HepG2 (cell line): ENCODE measurements around the gene NOTO. TPM values are rescaled to one million over a fixed set of nuclear protein-coding genes. Genes with fewer than 3 reads are reported as not detected.
A peak's percentile ranks its signal among the peaks of the same experiment; 100 is the strongest.

Experiments used
- ARNT ChIP-seq: fragments of 450-650 bp; IDR thresholded peaks from 2 replicates; pipeline ENCODE4 v1.6.1; 2017
- DNMT1 ChIP-seq: sonication (generic); formaldehyde crosslinking; IDR thresholded peaks from 2 replicates; pipeline ENCODE4 v1.5.1; 2020; ENCODE audit warnings: mild to moderate bottlenecking, missing genetic modification reagents
- GABPA ChIP-seq, 2 experiments: IDR thresholded peaks; 2 replicates each; pipeline ENCODE4 v1.6.1; 2011 to 2016; ENCODE audit warnings: low read depth in 2 of 2, low read length in 1 of 2, missing biosample characterization in 1 of 2, missing genetic modification characterization in 1 of 2
- KDM6A ChIP-seq: IDR thresholded peaks from 2 replicates; pipeline ENCODE4 v1.6.1; 2016; ENCODE audit warnings: low read depth
- KLF16 ChIP-seq, 2 experiments: sonication (generic) in 1 of 2; formaldehyde crosslinking in 1 of 2; IDR thresholded peaks; 2 replicates each; pipeline versions ENCODE4 v1.6.1 to v1.8.0; 2016 to 2023; ENCODE audit warnings: missing genetic modification reagents in 2 of 2, missing compliant biosample characterization in 1 of 2
- MTF2 ChIP-seq: sonication (generic); formaldehyde crosslinking; IDR thresholded peaks from 2 replicates; pipeline ENCODE4 v1.5.0; 2020; ENCODE audit warnings: missing genetic modification reagents, borderline replicate concordance
- PHF21A ChIP-seq: sonication (generic); formaldehyde crosslinking; IDR thresholded peaks from 2 replicates; pipeline ENCODE4 v1.5.0; 2020; ENCODE audit warnings: mild to moderate bottlenecking, missing genetic modification reagents
- SIN3B ChIP-seq: fragments of 150-350 bp; IDR thresholded peaks from 2 replicates; pipeline ENCODE4 v1.6.1; 2014; ENCODE audit warnings: low read length
- ZNF276 ChIP-seq: sonication (generic); formaldehyde crosslinking; IDR thresholded peaks from 2 replicates; pipeline ENCODE4 v1.4.0; 2020; ENCODE audit warnings: mild to moderate bottlenecking, low read depth, missing genetic modification reagents
- ZNF512 ChIP-seq: sonication (generic); formaldehyde crosslinking; IDR thresholded peaks from 2 replicates; pipeline ENCODE4 v1.4.0; 2020; ENCODE audit warnings: mild to moderate bottlenecking, missing genetic modification reagents
- ZNF574 ChIP-seq: sonication (generic); formaldehyde crosslinking; IDR thresholded peaks from 2 replicates; pipeline ENCODE4 v1.4.0; 2020; ENCODE audit warnings: missing genetic modification reagents
- ZNF614 ChIP-seq: IDR thresholded peaks from 2 replicates; pipeline ENCODE4 v1.6.1; 2018; ENCODE audit warnings: missing biosample characterization, missing genetic modification reagents, inconsistent platforms, borderline replicate concordance
- ZNF660 ChIP-seq: sonication (generic); formaldehyde crosslinking; IDR thresholded peaks from 2 replicates; pipeline ENCODE4 v1.5.1; 2020; ENCODE audit warnings: mild to moderate bottlenecking, low read depth, missing genetic modification reagents, borderline replicate concordance
- ZSCAN22 ChIP-seq: sonication (generic); formaldehyde crosslinking; IDR thresholded peaks from 2 replicates; pipeline ENCODE4 v1.4.0; 2020; ENCODE audit warnings: mild to moderate bottlenecking, missing genetic modification reagents
- polyA plus RNA-seq, 8 experiments: library from polyadenylated mRNA; depleted of rRNA in 3 of 8; stranded (reverse) in 7 of 8; unstranded in 1 of 8; fragments of >200 nt; fragmentation: Illumina TruSeq in 4 of 8; extraction: Trizol in 4 of 8; gene quantifications; 2 replicates each; pipeline versions ENCODE4 v1.2.1 to v1.2.3, GENCODE V29; 2011 to 2016; ENCODE audit warnings: low read depth in 4 of 8, missing spikeins in 1 of 8, mixed read lengths in 1 of 8; ENCODE audit not compliant: insufficient read depth in 1 of 8
- total RNA-seq, 5 experiments: library from RNA; depleted of rRNA; stranded (reverse); fragments of >200 nt; fragmentation: Illumina TruSeq; extraction: Trizol; gene quantifications; 2 replicates each; pipeline ENCODE4 v1.2.3, GENCODE V29; 2016; ENCODE audit warnings: low read depth in 1 of 5
- TF ChIP-seq, protein P1 (sequence below): sonication (generic); formaldehyde crosslinking; IDR thresholded peaks from 2 replicates; pipeline ENCODE4 v1.4.0; 2020; ENCODE audit warnings: mild to moderate bottlenecking, missing genetic modification reagents, borderline replicate concordance
- TF ChIP-seq, protein P2 (sequence below): IDR thresholded peaks from 2 replicates; pipeline ENCODE4 v1.6.1; 2016; ENCODE audit warnings: low read depth
- TF ChIP-seq, protein P3 (sequence below): sonication (generic); formaldehyde crosslinking; IDR thresholded peaks from 2 replicates; pipeline ENCODE4 v1.4.0; 2020; ENCODE audit warnings: missing genetic modification reagents

The NOTO gene
- total and polyA plus RNA-seq, 2 of the 13 experiments (the other 11 are each of a cell fraction or from before 2014, with no cell fraction given): not detected

GRCh38 chr2:73156539-73157124, 45.7 kb upstream of the NOTO start (continued):
- no peak for TF ChIP-seq GABPA (IDR thresholded peaks at IDR 0.05; ENCODE audit: low read depth, low read length)
- TF ChIP-seq GABPA (CRISPR knock-in tag; IDR thresholded peaks at IDR 0.05; ENCODE audit: low read depth): peak; percentile 28; the same call in 1 of the 2 replicates
- no peak for TF ChIP-seq ZNF276 (CRISPR knock-in tag)
- TF ChIP-seq, protein P1, sequence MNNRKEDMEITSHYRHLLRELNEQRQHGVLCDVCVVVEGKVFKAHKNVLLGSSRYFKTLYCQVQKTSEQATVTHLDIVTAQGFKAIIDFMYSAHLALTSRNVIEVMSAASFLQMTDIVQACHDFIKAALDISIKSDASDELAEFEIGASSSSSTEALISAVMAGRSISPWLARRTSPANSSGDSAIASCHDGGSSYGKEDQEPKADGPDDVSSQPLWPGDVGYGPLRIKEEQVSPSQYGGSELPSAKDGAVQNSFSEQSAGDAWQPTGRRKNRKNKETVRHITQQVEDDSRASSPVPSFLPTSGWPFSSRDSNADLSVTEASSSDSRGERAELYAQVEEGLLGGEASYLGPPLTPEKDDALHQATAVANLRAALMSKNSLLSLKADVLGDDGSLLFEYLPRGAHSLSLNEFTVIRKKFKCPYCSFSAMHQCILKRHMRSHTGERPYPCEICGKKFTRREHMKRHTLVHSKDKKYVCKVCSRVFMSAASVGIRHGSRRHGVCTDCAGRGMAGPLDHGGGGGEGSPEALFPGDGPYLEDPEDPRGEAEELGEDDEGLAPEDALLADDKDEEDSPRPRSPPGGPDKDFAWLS: no peak
- peak; percentile 91 for TF ChIP-seq DNMT1 (CRISPR knock-in tag)
- TF ChIP-seq ZNF660 (CRISPR knock-in tag): no peak
- TF ChIP-seq ZNF574 (CRISPR knock-in tag): peak; percentile 53; the same call in 1 of the 2 replicates
- 0 out of 2 replicates have a peak, but pooled peaks have one; percentile 24 for TF ChIP-seq MTF2 (CRISPR knock-in tag)
- TF ChIP-seq SIN3B: no peak
- 0 out of 2 replicates have a peak, but pooled peaks have one; percentile 57 for TF ChIP-seq ZNF614
- TF ChIP-seq, protein P2, sequence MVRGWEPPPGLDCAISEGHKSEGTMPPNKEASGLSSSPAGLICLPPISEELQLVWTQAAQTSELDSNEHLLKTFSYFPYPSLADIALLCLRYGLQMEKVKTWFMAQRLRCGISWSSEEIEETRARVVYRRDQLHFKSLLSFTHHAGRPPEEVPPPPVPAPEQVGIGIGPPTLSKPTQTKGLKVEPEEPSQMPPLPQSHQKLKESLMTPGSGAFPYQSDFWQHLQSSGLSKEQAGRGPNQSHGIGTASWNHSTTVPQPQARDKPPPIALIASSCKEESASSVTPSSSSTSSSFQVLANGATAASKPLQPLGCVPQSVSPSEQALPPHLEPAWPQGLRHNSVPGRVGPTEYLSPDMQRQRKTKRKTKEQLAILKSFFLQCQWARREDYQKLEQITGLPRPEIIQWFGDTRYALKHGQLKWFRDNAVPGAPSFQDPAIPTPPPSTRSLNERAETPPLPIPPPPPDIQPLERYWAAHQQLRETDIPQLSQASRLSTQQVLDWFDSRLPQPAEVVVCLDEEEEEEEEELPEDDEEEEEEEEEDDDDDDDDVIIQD (CRISPR knock-in tag): peak; percentile 51; the same call in 1 of the 2 replicates
- TF ChIP-seq, protein P3, sequence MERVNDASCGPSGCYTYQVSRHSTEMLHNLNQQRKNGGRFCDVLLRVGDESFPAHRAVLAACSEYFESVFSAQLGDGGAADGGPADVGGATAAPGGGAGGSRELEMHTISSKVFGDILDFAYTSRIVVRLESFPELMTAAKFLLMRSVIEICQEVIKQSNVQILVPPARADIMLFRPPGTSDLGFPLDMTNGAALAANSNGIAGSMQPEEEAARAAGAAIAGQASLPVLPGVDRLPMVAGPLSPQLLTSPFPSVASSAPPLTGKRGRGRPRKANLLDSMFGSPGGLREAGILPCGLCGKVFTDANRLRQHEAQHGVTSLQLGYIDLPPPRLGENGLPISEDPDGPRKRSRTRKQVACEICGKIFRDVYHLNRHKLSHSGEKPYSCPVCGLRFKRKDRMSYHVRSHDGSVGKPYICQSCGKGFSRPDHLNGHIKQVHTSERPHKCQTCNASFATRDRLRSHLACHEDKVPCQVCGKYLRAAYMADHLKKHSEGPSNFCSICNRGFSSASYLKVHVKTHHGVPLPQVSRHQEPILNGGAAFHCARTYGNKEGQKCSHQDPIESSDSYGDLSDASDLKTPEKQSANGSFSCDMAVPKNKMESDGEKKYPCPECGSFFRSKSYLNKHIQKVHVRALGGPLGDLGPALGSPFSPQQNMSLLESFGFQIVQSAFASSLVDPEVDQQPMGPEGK (CRISPR knock-in tag): peak; percentile 92
- no peak for TF ChIP-seq ARNT
- TF ChIP-seq KDM6A (CRISPR knock-in tag): no peak
- TF ChIP-seq PHF21A (CRISPR knock-in tag): no peak
- no peak for TF ChIP-seq ZSCAN22 (CRISPR knock-in tag)
- peak in 1 of 2 experiments; percentile 67; a peak in 1 of 4 replicates for TF ChIP-seq KLF16 (CRISPR knock-in tag; IDR thresholded peaks at IDR 0.05)
- no peak for TF ChIP-seq ZNF512 (CRISPR knock-in tag)
